Cerebellar cortex (tissue), 1 donor: ENCODE measurements around the gene TM2D3.
A peak's percentile ranks its signal among the peaks of the same experiment; 100 is the strongest.

Experiments
- DNase-seq: peaks from one replicate; pipeline ENCODE4 v3.0.0-alpha.2; 2015; ENCODE audit warnings: low spot score

Gene TM2D3

DNA sequence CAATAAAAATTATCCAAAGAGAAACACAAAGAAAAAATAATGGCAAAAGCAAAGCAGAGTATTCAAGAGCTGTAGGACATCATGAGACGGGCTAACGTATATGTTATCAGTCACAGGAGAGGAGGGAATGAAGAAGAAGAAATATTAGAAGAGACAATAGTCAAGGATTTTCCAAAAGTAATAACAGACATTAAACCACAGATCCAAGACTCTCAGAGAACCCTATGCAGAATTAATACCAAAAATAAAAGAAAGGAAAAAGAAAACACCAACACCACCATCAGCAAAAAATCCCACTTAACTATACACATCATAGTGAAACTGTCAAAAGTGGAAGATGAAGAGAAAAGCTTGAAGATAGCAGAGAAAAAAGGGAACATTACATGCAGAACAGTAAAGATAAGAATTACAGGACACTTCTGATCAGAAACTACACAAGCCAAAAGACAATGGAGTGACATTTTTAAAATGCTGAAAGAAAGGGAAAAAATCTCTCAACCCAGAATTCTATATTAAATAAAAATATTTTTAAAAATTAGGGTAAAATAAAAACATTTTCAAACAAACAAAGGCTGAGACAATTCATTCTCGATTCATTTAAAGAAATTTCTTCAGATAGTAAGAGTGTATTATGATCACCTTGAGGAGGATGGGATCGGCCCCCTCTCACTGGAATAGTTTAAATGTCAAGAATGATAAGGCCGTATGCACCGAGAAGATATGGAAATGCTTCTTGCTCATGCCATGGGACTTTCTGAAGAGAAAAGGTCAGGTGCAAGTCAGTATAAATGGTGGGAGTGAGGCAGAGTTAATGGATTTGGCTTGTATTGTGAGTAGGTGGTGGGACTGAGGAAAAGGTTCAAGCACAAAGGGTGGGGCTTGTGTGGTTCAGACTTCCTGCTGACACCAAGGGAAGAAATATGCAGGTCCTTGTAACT lies 28.5 kb downstream of the TM2D3 start:
- no peak for DNase-seq

DNA sequence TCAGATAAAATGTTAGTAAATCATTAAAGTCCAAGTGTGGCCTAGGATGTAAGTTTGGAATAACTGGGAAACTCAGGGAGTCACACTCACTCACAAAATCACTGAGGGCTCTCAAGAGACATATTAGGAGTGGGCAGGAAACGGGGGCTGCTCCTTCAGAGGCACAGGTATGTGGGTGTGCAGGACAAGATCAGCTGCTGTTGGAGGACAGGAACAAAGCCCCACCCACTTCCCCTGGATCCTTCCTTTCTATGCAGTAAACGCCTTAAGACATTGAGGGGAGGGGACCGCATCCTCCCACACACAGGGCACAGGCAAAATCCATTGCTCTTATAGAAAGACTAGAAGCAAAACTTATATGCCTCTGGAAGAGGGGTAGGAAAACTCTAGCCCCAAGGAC lies 30.2 kb downstream of the TM2D3 start:
- no peak for DNase-seq

DNA sequence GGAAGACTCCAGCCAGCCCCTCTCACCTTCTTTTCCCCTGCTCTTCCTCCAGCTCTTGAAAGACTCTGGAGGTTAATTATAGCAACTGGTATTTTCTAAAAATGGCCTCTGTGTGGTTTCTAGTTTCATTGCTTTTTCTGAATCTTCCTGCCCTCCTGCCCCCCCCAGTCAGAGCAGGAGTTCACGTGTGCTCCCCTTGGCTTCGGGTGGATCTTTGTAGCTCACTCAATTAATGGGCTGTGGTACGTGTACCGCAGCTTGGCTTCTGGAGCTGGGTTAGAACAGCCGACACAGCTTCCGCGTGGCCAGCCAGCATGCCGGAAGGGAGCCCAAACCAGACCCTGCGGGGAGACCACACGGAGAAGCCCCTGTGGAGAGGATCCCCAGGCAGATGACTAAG lies 31.5 kb downstream of the TM2D3 start:
- no peak for DNase-seq

GRCh38 chr15:101619615-101619865 lies 32.6 kb downstream of the TM2D3 start:
- DNase-seq, result no peak

DNA sequence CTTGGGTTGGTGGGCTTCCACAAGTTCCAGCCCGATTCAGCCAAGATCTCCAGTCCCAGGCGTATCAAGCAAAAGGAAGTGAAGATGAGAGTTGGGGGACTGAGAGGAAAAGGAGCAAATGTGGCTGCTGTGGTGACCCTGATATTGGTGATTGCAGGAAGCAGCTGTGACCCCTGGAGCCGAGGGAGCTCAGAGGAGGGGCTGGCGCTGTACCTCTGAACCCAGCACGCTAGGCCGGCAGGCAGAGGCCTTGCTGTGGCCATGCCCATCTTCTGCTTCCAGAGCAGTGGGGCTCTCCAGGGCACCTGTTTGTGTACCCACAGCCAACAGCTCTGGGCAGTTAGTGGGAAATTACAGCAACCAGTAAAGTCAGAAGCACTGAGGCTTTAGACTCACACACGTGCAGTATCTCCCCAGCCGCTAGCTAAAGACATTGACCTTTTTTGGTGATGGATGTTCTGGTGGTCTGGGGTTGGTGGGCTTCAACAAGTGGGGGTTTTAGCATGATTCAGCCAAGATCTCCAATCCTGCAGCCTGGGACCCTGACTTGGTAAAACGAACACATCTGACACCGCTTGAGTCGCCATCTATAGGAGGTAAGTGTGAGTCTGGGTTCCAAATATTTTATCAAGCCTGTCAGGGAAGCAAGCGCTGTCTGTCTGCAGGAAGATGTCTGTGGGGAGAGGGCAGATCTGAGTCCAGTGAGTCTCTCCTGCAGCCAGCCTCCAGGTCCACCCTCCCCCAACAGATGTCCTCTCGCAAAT lies 33.1 kb downstream of the TM2D3 start:
- no peak for DNase-seq

DNA sequence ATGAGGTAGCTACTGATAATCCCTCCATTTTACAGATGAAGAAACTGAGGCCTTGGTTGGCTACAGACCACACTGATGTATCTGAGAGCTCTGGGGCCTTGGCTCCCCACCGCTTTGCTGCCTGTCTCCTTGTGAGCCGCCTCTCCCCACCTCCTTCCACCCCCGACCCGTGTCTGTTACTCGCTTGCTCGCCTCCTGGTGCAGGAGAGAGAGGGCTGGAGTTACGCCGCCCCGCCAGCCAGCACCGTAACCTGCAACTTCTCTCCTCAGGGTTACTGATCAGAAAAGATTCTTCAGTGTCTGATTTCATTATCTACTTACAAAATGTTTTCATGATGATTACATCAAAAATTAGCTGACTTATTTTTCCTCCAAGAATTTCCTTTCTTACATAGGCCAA lies 34.1 kb downstream of the TM2D3 start:
- DNase-seq, result no peak

DNA sequence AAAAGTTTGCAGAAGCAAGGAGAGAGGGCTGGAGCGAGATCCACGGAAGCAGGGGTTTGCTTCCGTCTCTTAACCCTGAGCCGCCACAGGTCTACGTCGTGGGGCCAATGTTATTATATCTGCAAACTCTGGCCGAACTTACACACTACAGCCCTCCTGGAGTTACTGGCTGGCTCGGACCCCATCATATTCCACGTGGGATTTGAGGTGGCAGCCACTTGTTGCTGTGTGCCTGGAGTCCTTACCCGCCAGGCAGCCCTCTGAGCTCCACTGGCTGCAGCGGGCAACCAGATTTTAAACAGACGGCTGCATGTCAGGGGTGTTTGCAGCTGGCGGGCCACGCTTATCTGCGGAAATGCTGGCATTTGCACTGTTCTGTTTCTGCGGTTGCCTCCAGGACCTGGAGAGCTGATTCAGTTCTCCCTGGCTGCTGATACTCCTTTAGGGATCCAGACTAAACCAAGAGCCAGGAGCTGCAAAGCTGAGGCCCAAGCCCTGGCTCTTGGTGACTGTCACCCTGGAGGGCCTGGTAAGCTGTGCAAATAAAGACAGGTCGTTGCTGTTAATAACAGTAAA lies 34.7 kb downstream of the TM2D3 start:
- no peak for DNase-seq

DNA sequence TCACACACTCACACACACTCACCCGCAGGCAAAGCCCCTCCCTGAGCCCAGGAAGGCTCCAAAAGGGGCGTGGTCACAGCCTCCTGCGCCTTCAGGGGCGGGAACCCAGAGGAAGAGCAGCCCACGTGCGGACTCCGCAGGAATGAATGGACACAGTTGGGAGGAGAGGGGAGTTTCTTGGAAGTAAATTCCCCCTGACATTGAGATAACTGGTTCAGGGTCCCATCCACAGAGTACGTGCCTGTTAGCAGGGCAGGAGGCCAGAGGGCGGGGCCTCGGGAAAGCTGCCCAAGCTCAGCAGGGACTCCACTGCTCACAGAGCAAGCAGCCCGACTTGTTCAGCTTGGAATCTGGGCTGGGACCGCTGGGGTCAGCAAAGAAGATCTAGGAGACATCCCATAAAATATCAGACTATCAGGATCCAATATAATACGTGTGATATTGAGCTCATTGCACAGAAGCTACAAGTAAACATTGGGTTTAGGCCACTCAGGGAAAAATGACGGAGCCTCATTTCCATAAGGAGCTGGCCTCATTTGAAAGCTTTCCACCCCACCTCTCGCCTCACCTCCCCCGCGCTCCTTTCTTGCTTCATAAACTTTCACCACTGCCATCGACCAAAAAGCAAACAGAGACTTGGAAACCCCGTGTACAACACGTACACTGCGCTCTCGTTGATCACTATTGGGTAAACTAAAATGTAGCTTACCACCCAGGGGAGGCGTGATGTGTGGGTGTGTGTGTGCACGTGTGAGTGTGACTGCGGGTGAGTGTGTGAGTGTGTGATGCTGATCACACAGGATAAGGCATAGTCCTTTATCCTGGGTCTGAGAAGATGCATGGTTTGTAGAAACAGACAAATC lies 36.0 kb downstream of the TM2D3 start:
- no peak for DNase-seq

DNA sequence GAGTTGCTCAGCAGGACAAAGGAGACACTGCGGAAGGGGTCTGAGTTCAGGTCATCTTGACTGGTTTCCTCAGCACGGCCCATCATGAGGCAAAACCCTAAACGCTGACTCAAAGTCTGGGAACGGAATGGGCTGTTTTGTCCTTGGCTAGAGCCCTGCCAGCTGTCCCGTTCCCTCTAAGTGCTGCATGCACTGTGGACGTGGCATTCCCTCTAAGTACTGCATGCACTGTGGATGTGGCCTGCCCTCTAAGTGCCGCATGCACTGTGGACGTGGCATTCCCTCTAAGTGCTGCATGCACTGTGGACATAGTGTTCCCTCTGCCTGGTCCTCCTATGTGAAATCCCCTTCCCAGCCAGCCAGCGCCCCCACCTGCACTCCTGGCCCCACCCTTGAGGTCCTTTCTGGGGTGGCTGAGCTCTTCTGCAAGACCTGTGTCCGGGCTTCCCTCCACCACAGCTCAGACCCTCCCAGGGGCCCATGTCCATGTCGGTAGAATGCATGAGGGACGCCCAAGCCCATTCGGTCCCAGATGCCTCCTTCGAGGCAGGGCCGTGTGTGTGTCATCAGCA lies 36.7 kb downstream of the TM2D3 start:
- no peak for DNase-seq

GRCh38 chr15:101614761-101615160 lies 37.4 kb downstream of the TM2D3 start:
- no peak for DNase-seq

- DNase-seq, result no peak
Observed at GRCh38 chr15:101614001-101614585, 38.1 kb downstream of the TM2D3 start.

DNA sequence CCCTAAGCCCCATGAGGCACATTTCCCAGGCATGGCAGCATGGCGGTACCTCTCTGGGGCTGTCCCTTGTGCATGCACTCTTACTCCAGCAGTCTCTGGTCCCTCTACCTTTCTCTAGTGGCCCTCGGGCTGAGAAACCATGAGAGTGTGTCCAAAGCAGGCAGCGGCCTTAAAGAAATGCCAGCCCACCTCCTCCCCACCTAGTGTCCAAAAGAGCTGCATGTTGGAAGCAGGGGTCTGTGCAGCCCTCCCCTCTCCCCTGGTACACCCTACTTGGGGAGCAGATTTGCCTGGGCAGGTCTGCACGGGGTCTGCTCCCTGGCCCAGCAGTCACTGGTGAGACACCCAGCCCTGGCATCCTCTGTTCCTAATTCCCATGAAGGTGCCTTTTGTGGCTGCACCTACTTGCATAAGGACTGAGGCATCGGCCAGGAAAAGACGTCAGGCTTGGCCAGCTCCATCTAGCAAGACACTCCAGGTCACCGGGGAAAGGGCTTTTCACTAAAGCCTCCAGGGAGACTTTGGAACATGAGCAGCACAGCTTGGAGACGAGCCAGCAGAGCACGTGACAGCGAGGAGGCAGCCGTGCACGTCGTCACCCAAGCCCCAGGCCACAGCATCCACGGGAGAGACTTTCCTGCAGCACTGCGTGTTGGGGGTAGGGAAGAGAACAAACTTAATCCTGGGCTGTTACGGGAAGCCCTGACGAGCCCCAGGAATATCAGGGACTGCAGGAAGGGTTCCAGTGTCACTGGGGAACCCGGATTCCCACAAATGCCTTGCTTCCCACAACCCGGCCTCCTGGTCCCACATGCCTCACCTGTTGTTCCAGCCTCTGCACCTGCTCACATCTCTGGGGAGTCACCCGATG lies 38.8 kb downstream of the TM2D3 start:
- peak; percentile 16 for DNase-seq

DNA sequence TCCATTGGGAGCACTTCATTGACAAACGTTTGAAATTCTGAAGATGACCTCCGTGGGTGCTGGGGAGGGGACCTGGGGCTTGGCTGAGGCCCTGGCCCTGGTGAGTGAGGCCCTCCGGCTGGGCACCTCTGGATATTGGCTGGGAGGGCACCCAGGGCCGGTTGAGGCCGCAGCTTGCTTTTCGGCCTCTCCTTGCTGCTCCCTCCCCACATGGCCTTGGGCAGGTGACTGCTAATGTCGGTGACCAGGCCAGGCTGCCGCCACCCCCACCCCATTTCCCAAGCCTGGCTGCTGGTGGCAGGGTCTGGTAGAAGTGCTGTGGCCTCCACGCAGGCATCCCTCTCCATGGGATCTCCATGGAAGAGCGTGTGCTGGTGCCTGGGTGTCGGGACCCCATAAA lies 39.5 kb downstream of the TM2D3 start:
- no peak for DNase-seq

- DNase-seq, result no peak
Observed at GRCh38 chr15:101611580-101612299, 40.4 kb downstream of the TM2D3 start.

GRCh38 chr15:101611007-101611406 lies 41.2 kb downstream of the TM2D3 start:
- no peak for DNase-seq

GRCh38 chr15:101610611-101611000 lies 41.6 kb downstream of the TM2D3 start:
- DNase-seq, result no peak

- no peak for DNase-seq
Observed at GRCh38 chr15:101609742-101610610, 42.2 kb downstream of the TM2D3 start.

DNA sequence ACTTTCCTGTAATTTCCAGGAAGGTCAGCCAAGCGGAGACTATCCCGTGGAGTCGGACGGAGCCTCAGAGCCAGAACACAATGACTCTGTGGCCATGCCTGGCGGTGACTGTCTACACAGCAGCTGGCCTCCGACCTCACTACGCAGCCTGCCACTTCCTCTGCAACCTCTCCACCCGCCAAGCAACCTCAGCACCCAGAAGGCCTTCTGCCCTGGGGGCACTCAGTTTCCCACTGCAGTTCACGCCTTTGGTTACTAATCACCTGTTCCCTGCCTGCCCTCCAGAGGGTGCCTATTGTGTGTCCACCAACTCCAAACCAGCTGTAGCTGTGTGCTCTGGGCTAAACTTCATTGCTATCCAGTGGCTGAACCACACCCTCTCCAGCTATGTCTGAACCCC lies 44.0 kb downstream of the TM2D3 start:
- DNase-seq, result no peak

DNA sequence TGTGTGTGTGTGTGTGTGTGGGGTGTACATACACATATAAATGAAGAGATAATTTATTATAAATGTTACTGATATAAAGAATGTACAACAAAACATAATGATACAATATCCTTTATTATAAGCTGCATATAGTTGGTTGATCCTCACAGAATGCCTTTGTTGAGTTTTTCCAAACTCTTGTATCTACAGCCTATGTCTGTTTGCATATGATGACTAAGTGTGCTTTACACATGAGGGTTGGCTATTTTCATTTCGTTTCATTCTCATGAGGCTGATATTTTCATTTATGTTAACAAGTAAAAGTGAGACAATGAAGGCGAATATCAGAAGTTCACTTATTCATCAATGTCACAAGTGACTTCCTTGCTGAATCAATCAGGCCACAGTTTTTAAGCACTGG lies 45.1 kb downstream of the TM2D3 start:
- no peak for DNase-seq
